NOMO-1 treated with dmso at 0.1 percent for 144 hours (cell line): ENCODE data around the gene NKD1.

Experiments
- DNase-seq: peaks from one replicate; lab custom pipeline; 2025; ENCODE audit not compliant: unreplicated experiment; lab: John Stamatoyannopoulos, UW

The NKD1 gene

GRCh38 chr16:50597563-50598255, 49.5 kb downstream of the NKD1 start:
- no peak for DNase-seq

GRCh38 chr16:50598256-50598894, 50.2 kb downstream of the NKD1 start:
- no peak for DNase-seq

- DNase-seq: no peak
Measured at GRCh38 chr16:50598936-50599361, 50.8 kb downstream of the NKD1 start.

GRCh38 chr16:50599494-50599893, 51.3 kb downstream of the NKD1 start:
- DNase-seq: no peak

- DNase-seq: no peak
Measured at GRCh38 chr16:50600582-50601283, 52.5 kb downstream of the NKD1 start.

GRCh38 chr16:50601341-50601740, 53.1 kb downstream of the NKD1 start:
- DNase-seq: no peak

- no peak for DNase-seq
Measured at GRCh38 chr16:50602126-50602525, 53.9 kb downstream of the NKD1 start.

GRCh38 chr16:50602531-50603205, 54.5 kb downstream of the NKD1 start:
- no peak for DNase-seq

GRCh38 chr16:50603206-50604064, 55.2 kb downstream of the NKD1 start:
- DNase-seq: no peak

- no peak for DNase-seq
Measured at GRCh38 chr16:50604065-50604418, 55.8 kb downstream of the NKD1 start.

- DNase-seq: no peak
Measured at GRCh38 chr16:50604610-50605009, 56.4 kb downstream of the NKD1 start.

- no peak for DNase-seq
Measured at GRCh38 chr16:50605733-50606430, 57.7 kb downstream of the NKD1 start.

GRCh38 chr16:50606431-50607050, 58.3 kb downstream of the NKD1 start:
- DNase-seq: no peak

GRCh38 chr16:50607051-50607431, 58.8 kb downstream of the NKD1 start:
- DNase-seq: no peak

- DNase-seq: no peak
Measured at GRCh38 chr16:50607447-50607846, 59.3 kb downstream of the NKD1 start.

- DNase-seq: no peak
Measured at GRCh38 chr16:50607970-50608557, 59.9 kb downstream of the NKD1 start.

- DNase-seq: no peak
Measured at GRCh38 chr16:50609049-50609448, 60.9 kb downstream of the NKD1 start.

- DNase-seq: no peak
Measured at GRCh38 chr16:50609471-50609870, 61.3 kb downstream of the NKD1 start.
